HG02840 (cell line): ENCODE measurements around the gene ARHGAP15.

Experiments
- ATAC-seq: cut with Tn5 transposase; IDR thresholded peaks from one replicate; pipeline ENCODE4 v1.9.1; 2021; ENCODE audit warnings: mild to moderate bottlenecking, moderate library complexity, moderate number of reproducible peaks; ENCODE audit not compliant: unreplicated experiment, low FRiP score

Gene ARHGAP15

DNA sequence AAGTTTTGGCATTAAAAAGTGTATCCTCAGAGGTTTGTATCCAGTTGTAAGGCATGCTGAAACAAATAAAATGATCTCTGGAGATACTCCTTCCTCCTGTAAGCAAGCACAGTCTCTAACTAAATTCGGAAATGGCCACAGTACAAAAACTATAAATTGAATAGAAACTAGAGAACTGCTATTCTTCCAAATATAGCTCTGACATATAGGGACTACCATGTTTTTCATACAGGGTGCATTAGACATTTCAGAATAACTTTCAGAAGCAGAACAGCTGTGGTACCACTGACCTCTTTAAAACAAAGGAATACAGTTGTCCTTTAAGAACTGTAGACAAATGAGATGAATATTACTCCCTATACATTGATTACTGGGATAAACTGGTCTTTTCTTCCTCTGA lies 568.5 kb downstream of the ARHGAP15 start:
- no peak for ATAC-seq

GRCh38 chr2:143698352-143698751 lies 569.1 kb downstream of the ARHGAP15 start:
- ATAC-seq = no peak

DNA sequence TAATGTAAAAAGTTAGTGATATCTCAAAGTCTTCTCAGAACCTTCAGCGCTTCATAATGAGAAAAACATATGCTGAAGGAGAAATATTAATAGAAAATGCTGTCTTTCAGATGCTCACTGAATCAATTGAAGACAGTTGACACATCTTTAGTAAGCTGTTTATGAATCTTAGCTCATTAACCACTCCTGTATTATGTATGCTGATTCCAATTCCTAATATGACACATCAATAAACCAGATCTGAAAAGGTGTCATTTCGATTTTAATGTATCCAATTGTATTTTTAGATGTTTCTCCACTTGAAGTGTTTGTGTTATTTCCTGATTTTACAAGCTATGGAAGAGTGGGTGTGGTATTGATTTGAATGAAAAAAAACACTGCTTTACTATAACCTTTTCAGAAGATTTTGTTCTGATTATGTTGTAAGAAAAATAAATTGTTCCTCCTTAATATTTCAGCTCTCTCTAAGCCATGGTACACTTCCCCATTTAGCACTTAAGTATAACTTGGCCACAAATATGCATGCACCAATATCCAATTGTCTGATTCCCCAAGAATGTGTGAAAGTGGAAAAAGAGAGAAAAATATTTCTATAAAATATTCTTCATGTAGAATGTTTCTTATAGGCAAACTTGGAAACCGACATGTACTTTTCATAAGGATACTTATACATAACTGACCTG lies 569.8 kb downstream of the ARHGAP15 start:
- ATAC-seq = no peak

DNA sequence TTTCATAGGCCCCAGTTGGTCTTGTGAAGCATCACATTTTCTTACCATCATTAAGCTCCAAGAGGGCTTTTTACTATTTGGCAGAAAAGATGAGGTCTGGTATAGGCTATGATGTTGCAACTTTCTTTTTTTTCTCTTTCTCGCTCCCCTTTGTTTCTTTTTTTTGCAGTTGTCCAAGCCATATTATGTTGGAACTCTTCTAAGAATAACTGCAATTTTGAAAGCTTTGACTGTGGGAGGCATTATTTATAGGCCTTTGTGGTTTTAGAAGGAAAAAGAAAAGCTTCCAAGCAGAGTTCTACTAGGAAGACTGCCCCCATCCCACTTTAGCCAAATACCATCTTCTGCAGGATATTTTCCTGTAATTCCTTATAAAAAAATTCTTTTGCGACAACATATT lies 571.6 kb downstream of the ARHGAP15 start:
- no peak for ATAC-seq

- no peak for ATAC-seq
Observed at GRCh38 chr2:143701785-143702184, 572.6 kb downstream of the ARHGAP15 start.

GRCh38 chr2:143702931-143703330 lies 573.7 kb downstream of the ARHGAP15 start:
- no peak for ATAC-seq

DNA sequence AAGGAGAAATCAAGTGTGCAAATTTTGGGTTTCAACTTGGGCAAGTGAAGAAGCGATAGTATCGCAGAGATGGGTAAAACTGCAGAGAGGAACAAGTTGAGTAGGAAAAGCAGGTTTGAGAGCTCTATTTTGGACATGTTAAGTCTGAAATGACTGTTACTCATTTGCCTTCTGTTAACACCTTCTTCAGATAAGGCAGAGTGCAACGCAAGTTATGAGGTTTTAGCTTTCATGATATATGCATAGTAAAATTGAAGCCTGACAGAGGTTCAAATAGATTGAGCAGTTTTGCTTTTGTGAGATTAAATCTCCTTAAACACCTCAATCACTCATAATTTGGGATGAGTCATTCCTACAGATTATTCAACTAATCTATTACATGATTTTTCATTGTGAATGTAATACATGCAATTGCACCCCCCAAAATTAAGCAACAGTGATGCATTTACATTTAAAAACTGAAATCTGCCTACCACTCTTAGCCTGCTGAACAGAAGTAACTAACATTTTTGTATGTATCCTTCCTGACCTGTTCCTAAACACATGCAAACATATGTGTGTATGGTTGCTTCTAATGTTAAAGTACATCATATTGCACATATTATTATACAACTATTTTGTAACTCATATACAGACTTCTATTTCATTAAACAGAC lies 575.4 kb downstream of the ARHGAP15 start:
- ATAC-seq = no peak

DNA sequence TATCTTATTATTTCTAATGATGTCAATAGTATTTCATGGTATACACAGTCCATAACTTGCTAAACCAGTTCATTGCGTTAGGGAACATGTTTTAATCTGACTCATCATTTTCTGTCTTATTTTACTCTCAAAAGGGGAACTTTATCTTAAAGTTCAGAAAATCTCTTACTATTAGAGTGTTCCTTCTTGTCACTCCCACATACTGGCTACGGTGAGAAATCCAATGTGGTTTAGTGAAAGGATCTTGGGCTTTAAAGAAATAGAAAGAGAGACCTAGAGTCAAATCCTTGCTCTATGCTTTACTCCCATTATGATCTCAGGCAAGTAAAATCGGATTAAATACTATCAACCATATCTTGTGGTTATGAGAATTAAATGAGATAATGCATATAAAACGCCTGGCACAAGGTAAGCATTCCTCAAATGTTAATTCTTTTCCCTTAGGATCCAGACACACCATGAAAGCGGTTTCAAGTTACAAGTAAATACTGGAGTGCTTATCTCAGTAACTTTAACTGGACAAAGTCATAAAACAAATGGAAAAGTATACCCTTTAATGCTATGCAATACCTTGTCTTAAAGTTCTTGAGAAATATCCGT lies 576.0 kb downstream of the ARHGAP15 start:
- no peak for ATAC-seq

- ATAC-seq = no peak
Observed at GRCh38 chr2:143706354-143706753, 577.1 kb downstream of the ARHGAP15 start.

- ATAC-seq = no peak
Observed at GRCh38 chr2:143708682-143709081, 579.5 kb downstream of the ARHGAP15 start.

DNA sequence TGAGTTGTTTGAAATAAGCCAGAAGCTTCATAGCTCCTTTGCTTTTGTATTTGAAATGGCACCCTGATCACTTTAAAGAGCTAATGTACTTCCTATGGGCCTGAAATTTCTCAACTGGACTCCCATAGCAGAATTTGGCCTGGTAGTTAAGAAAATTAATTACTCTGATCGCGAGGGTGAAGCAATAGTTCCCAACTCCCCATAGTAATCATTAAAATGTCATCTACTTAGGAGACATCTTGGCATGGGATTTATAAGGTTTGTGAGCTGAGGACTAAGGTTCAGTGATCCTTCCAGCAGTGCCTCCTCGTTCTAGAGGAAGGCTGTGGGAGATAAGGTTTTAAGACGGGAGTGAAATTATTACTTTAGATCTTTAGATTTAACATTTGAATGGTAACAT lies 581.0 kb downstream of the ARHGAP15 start:
- ATAC-seq = no peak

GRCh38 chr2:143710879-143711278 lies 581.7 kb downstream of the ARHGAP15 start:
- no peak for ATAC-seq

DNA sequence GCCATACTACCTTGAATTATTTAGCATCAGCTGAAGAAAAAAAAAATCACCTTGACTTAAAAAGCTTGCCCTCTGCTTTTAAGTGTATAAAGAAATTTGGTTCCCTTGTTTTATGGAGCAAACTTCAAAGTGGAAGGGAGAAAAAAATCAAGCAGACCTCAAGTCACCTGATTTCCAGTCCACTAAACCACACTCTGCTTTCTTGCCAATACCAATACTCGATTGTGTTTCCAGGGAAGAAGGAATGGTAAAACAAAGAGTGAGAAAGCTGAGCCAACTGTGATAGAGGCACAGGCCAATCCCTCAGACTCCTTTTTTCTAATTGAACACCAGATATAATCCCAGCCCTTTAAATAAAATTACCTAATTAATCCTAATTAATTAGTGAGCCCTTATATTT lies 587.3 kb downstream of the ARHGAP15 start:
- no peak for ATAC-seq

DNA sequence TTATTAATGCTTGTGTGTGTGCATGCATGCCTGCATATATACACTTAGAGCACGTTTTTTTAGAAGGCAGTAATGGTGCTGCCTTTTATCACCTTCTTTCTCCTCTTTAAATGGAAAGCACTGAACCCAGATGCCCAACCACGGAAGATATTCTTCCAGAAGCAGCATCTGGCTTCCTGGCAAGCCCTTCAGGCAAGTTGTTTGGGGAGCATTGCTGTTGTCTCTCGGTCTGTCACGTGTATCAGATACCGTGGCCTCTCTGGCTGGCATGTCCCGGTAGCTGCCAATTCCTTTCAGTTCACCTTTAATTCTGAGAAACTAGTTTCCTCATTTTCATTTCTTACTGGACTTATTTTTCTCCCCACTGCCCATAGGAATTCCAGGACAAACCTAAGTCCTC lies 587.8 kb downstream of the ARHGAP15 start:
- no peak for ATAC-seq

DNA sequence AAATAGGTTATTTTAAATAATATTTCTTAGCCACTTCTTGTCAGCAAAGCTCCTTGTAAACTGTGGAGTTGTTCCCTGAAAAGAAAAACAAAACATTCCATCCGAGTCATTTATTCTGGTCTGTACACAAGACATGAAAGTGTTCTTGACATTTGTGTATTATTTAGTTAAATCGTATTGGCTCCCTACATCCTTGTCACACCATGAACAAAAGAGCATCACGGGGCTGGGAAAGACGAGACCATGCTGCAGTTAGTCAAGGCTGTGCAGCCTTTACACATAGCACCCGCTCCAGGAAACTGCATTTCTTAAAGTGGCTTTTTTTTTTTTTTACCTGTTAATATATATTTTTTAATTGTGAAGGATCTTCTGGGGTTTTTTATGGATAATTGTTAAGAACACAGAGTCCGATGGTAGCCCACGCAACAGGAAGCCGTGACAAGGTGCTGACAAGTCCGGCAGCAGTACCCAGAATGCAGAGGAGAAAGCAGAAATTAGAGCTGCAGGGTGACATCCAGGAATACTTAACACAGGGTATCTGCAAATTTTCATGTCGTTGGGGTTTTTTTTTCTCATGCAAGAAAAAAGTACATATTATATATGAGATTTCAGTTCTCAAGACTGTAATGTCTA lies 588.4 kb downstream of the ARHGAP15 start:
- ATAC-seq = no peak

DNA sequence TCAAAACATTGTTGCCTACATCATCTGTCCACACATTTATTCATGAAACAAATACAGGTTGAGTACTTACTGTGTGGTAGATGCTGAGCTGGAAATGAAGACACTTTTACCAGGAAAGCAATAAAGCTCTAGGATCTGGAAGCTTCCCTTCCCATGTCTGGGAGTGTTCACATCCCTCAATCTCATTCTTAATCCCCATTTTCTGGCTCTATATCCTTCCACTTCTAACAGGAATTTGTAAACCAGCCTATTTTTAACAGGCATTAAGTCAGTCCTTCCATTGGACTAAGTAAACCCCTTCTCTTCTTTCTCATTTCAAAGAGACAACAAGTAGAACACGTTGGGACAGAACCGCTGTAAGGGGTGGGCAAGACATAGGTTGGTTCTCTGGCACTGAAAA lies 589.5 kb downstream of the ARHGAP15 start:
- ATAC-seq = no peak

DNA sequence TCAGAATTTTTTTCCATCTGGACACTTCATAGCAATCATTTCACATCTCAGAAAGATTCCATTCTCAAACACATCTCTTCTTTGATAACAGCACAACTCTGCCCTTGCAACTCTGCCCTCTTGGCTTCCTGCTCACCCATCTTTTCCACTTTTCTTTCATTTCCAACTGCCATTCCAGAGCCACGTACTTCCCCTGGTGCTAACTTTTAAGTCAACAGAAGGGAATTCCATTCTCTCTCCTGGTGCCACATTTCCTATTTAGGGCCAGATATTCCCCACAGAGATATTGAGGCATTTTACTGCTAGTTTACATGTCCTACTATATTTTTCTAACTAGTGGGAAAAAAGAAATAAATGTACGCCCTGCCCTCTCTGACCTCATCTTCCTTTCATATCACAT lies 590.2 kb downstream of the ARHGAP15 start:
- ATAC-seq = no peak

DNA sequence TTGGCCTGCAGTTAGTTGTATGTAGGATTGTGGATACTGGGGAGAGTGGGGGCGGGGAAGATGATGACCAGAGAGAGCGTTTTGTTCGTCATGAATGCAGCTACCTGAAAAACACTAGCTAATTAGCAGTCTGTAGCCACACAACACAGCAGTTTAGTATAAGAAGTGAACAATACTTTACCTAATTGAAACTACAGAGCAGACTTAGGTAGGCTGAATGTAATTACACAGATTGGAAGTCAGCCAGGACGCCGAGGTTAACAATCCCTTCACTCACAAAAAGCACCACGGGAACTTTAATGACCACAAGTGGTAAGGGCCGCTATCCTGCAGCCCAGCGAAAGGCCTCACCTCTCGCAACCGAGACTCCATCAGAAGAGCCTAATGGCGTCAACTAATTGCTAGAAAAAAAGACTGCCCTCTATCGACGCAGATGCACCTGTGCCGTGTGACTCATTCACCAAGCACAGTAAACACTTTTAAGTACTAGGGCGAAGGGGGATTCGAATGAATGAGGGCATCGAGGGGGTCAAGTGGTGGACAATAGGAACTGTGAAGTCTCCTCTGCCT lies 591.0 kb downstream of the ARHGAP15 start:
- no peak for ATAC-seq

GRCh38 chr2:143725400-143725799 lies 596.2 kb downstream of the ARHGAP15 start:
- ATAC-seq = no peak

- no peak for ATAC-seq
Observed at GRCh38 chr2:143726151-143726845, 597.1 kb downstream of the ARHGAP15 start.

DNA sequence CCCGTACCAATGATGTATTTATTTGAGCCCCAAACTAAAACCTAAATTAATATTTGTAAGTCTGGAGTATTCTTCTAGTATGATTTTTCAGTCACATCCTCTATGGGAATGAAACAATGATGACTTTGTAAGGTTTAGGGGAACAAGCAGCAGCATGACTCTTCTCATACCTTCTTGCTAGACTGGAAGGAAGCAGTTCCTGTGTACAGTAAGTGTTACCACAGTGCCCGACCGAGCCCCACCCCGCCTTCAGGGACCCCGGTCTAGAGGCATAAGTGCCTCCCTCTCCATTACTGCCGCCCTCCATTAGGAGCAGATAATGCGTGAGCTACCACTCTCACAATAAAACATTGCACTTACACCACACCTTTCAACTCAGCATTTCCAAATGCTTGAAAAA lies 599.3 kb downstream of the ARHGAP15 start:
- no peak for ATAC-seq
